Measurements from ENCODE around the gene DLG2. TPM values are rescaled to one million over a fixed set of nuclear protein-coding genes. Genes with fewer than 3 reads are reported as not detected.

DLG2 gene
- total RNA-seq, 4 donors from 2014 or later = 37.9 to 71.5 (median 44.9) TPM

DNA sequence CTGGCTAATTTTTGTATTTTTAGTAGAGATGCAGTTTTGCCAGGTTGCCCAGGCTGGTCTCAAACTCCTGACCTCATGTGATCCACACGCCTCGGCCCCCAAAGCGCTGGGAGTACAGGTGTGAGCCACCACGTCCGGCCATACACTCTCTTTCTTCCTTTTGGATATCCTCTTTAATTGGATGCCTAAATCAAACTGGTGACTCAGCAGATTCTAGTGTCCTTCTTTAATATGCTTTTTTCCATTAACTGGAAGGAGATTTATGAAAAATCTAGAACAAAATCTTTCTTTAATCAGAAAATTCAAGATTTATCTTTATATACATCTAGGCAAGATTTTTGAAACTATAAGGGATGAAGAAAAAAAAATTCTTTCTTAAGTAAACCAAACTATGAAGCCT lies 1371.7 kb downstream of the DLG2 start:
- no peak for DNase-seq (ENCODE audit: low spot score in 2 of 2)
- Histone ChIP-seq H3K4me3 (no peak overlapping the region), H3K9me3 (no peaks in the 10 kb centered on the region), H3K36me3 (no peaks in the 10 kb centered on the region), H3K27me3 (no peaks in the 10 kb centered on the region), H3K27ac (no peak overlapping the region), H3K4me1 (no peaks in the 10 kb centered on the region)
- no peak for TF ChIP-seq POLR2AphosphoS5 (IDR thresholded peaks at IDR 0.05)
- TF ChIP-seq, protein P1, sequence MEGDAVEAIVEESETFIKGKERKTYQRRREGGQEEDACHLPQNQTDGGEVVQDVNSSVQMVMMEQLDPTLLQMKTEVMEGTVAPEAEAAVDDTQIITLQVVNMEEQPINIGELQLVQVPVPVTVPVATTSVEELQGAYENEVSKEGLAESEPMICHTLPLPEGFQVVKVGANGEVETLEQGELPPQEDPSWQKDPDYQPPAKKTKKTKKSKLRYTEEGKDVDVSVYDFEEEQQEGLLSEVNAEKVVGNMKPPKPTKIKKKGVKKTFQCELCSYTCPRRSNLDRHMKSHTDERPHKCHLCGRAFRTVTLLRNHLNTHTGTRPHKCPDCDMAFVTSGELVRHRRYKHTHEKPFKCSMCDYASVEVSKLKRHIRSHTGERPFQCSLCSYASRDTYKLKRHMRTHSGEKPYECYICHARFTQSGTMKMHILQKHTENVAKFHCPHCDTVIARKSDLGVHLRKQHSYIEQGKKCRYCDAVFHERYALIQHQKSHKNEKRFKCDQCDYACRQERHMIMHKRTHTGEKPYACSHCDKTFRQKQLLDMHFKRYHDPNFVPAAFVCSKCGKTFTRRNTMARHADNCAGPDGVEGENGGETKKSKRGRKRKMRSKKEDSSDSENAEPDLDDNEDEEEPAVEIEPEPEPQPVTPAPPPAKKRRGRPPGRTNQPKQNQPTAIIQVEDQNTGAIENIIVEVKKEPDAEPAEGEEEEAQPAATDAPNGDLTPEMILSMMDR (IDR thresholded peaks at IDR 0.05) = no peak
- no peak for TF ChIP-seq EP300 (IDR thresholded peaks at IDR 0.05)
- TF ChIP-seq POLR2A (IDR thresholded peaks at IDR 0.05) = no peak
- WGBS = 96% methylated on average over 5 of the region's 5 CpGs

DNA sequence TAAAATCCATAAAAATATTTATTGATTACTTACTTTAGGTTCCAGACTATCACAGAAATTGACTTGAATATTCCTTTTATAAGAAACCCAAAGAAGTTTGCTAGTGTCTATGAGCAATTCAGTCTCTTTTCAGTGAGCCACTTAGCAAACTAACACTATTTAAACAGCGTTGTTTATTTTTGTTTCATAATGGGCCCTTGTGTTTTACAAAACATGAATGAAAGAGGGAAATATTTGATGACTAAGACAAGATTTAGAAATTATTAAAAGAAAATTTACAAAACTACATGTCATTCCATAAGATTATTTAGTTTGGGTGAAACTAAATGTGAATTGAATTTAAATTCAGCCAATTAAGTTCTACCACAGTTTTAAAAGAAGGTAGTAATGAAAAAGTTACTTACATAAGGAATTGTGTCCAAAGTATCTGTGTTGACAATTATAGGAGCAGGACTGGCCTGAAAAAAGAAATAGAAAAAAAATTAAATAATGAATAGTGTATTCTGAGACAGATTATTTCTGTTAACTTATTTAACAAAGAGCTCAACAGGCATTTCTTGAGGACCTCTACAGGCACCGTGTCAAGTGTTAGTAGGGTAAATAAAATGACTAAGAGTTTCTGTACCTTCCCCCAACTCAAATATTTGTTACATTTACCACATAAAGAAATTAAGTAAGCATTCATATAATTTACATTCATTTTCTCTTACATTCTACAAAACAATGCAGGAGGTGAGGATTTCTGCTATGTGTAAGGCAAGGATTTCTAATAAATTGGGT lies 1376.1 kb downstream of the DLG2 start:
- no peak overlapping the region for H3K27ac ChIP-seq
- H3K4me3 ChIP-seq = no peak overlapping the region
- H3K36me3 ChIP-seq = no peaks in the 10 kb centered on the region
- no peaks in the 10 kb centered on the region for H3K27me3 ChIP-seq
- no peak for DNase-seq (ENCODE audit: low spot score in 2 of 2)
- no peaks in the 10 kb centered on the region for H3K9me3 ChIP-seq
- TF ChIP-seq EP300 (IDR thresholded peaks at IDR 0.05) = no peak
- no peak for TF ChIP-seq POLR2AphosphoS5 (IDR thresholded peaks at IDR 0.05)
- TF ChIP-seq, protein P1 (IDR thresholded peaks at IDR 0.05) = no peak
- TF ChIP-seq POLR2A (IDR thresholded peaks at IDR 0.05) = no peak
- 90% methylated on average over 2 of the region's 2 CpGs for WGBS
- H3K4me1 ChIP-seq = no peaks in the 10 kb centered on the region

DNA sequence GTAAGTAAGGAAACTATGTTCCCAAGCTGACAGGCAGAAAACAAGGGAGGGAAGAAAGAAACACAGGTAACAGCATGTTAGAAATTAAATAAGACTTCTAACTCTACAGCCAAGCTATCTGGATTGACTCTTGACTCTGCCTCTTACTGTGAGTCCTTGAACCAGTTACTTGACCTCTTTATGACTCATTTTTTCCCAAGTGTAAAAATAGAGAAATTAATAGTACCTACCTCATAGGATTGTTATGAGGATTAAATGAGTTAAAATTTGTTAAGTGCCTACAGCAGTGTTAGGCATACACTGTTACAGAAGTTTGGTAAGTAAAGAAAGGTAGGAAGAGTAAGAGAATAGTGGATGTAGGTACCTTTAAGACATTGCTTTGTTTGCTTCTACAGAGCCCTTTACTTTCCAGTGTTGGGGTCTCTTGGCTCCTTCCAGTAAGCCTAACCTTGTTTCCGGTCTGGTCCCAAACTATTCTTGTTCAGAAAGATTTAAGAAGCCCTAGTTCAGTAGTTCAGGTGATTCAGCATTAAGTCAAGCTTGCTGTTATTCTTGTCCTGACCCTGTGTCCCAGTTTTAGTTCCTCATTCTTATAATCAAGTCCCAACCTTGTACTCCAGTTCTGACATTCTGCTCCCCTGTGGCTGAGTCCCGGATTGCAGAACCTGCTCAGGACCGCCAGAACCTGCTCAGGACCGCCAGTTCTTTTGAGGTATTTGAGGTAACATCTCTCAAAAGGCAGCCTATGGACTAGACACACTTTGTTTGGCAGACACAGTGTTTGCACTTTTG lies 1377.6 kb downstream of the DLG2 start:
- Histone ChIP-seq H3K27ac (no peak overlapping the region), H3K9me3 (no peaks in the 10 kb centered on the region), H3K4me3 (no peak overlapping the region), H3K4me1 (no peaks in the 10 kb centered on the region), H3K36me3 (no peaks in the 10 kb centered on the region), H3K27me3 (no peaks in the 10 kb centered on the region)
- 68% methylated on average over 4 of the region's 4 CpGs for WGBS
- DNase-seq (ENCODE audit: low spot score in 2 of 2) = no peak
- no peak for TF ChIP-seq EP300 (IDR thresholded peaks at IDR 0.05)
- TF ChIP-seq, protein P1 (IDR thresholded peaks at IDR 0.05) = no peak
- no peak for TF ChIP-seq POLR2AphosphoS5 (IDR thresholded peaks at IDR 0.05)
- TF ChIP-seq POLR2A (IDR thresholded peaks at IDR 0.05) = no peak

DNA sequence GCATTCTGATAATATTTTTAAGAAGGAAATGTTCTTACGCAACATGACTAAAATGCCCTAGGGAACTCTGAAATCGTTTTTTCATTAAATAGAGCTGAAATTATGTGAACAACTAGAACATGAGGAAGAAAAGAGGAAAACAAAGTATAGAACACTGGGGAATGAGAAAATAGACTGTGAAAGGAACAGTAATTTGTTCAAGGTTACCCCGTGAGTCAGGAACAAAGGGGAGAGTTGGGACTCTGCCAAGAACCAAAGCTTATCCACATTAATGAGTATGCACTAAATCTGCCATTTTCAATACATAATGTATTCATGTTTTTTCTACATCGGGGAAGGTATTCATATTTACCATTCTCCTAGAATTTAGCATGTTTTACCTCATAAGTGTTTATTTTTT lies 1379.2 kb downstream of the DLG2 start:
- no peaks in the 10 kb centered on the region for H3K4me1 ChIP-seq
- no peaks in the 10 kb centered on the region for H3K9me3 ChIP-seq
- H3K27me3 ChIP-seq = no peaks in the 10 kb centered on the region
- no peak for TF ChIP-seq EP300 (IDR thresholded peaks at IDR 0.05)
- TF ChIP-seq, protein P1 (IDR thresholded peaks at IDR 0.05) = no peak
- TF ChIP-seq POLR2AphosphoS5 (IDR thresholded peaks at IDR 0.05) = no peak
- no peak for TF ChIP-seq POLR2A (IDR thresholded peaks at IDR 0.05)
- H3K36me3 ChIP-seq = no peaks in the 10 kb centered on the region
- no peak for DNase-seq (ENCODE audit: low spot score in 2 of 2)
- no peak overlapping the region for H3K4me3 ChIP-seq
- 31% methylated on average over 4 of the region's 4 CpGs for WGBS
- H3K27ac ChIP-seq = no peak overlapping the region

DNA sequence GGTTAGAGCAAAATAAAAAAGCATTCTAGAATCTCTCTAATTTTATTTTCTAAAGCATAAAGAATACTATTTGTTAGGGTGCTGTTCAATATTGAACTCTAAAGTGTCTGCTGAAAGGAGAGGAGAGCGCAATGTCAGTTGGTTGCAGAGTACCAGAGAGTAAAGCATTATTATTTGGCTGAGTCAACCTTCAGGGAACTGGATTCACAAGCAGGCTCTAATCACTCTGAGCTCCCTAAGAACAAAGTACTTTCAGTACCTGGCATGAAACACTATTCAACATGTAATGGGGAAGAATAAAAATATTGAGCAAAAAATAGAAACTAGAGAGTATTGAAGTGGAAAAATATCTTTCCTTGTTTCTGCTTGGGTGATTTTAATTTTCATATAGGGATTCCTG lies 1380.0 kb downstream of the DLG2 start:
- H3K9me3 ChIP-seq = no peaks in the 10 kb centered on the region
- H3K27ac ChIP-seq = no peak overlapping the region
- TF ChIP-seq, protein P1 (IDR thresholded peaks at IDR 0.05) = no peak
- TF ChIP-seq EP300 (IDR thresholded peaks at IDR 0.05) (no peak), POLR2AphosphoS5 (IDR thresholded peaks at IDR 0.05) (no peak), POLR2A (IDR thresholded peaks at IDR 0.05) (no peak)
- WGBS = 98% methylated on average over 1 of the region's 1 CpG
- no peak overlapping the region for H3K4me3 ChIP-seq
- DNase-seq (ENCODE audit: low spot score in 2 of 2) = no peak
- H3K36me3 ChIP-seq = no peaks in the 10 kb centered on the region
- no peaks in the 10 kb centered on the region for H3K27me3 ChIP-seq
- no peaks in the 10 kb centered on the region for H3K4me1 ChIP-seq

All from suprapubic skin (tissue), 4 donors.